Skeletal muscle satellite cell (primary cell): ENCODE measurements around the gene HCN1.
"Not testable (repeated sequence)": the region's sequence is repeated elsewhere in the genome, so short reads cannot be mapped to it uniquely, and the experiment has no call there.

Experiments
- H3K27me3 ChIP-seq: 2 replicates; pipeline ENCODE4 v1.7.0; 2013; ENCODE audit warnings: low read length; ENCODE audit not compliant: control insufficient read depth, insufficient read depth
- H3K36me3 ChIP-seq: 2 replicates; pipeline ENCODE4 v1.7.0; 2013; ENCODE audit warnings: mild to moderate bottlenecking, control low read depth, low read length; ENCODE audit not compliant: insufficient read depth
- H3K4me1 ChIP-seq: 2 replicates; pipeline ENCODE4 v1.7.0; 2013; ENCODE audit warnings: low read length; ENCODE audit not compliant: control insufficient read depth, insufficient read depth
- H3K4me2 ChIP-seq: 2 replicates; pipeline ENCODE4 v1.7.0; 2013; ENCODE audit warnings: mild to moderate bottlenecking, low read length
- H3K4me3 ChIP-seq: 2 replicates; pipeline ENCODE4 v1.7.0; 2013; ENCODE audit warnings: low read length
- H3K9ac ChIP-seq: 2 replicates; pipeline ENCODE4 v1.7.0; 2013; ENCODE audit warnings: mild to moderate bottlenecking, low read depth, low read length, moderate library complexity
- H3K9me3 ChIP-seq: replicated peaks from 2 replicates; pipeline ENCODE4 v1.7.0; 2013; ENCODE audit warnings: mild to moderate bottlenecking, control low read depth, low read length

The HCN1 gene

DNA sequence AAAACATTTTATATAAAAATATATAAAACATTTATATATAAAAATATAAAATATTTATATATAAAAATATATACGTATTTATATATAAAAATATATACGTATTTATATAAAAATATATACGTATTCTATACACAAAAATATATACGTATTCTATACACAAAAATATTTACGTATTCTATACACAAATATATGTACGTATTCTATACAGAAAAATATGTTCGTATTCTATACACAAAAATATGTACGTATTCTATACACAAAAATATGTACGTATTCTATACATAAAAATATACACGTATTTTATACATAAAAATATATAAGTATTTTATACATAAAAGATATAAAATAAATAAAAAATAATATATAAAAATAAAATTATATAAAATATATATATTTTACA lies 323.6 kb downstream of the HCN1 start:
- Histone ChIP-seq H3K9me3 (no peaks in the 10 kb centered on the region), H3K27me3 (no peaks in the 10 kb centered on the region), H3K4me3 (no peak overlapping the region), H3K4me1 (no peaks in the 10 kb centered on the region), H3K9ac (no peak overlapping the region), H3K36me3 (no peaks in the 10 kb centered on the region), H3K4me2 (no peak overlapping the region)

DNA sequence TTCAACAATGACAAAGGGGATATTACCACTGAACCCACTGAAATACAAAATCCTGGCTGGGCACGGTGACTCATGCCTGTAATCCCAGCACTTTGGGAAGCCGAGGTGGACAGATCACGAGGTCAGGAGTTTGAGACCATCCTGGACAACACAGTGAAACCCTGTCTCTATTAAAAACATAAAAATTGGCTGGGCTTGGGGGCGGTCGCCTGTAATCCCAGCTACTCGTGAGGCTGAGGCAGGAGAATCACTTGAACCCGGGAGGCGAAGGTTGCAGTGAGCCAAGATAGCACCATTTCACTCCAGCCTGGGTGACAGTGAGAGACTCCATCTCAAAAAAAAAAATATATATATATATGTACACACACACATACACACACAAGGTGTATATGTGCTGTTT lies 324.8 kb downstream of the HCN1 start:
- H3K4me2 ChIP-seq: not testable (repeated sequence)

DNA sequence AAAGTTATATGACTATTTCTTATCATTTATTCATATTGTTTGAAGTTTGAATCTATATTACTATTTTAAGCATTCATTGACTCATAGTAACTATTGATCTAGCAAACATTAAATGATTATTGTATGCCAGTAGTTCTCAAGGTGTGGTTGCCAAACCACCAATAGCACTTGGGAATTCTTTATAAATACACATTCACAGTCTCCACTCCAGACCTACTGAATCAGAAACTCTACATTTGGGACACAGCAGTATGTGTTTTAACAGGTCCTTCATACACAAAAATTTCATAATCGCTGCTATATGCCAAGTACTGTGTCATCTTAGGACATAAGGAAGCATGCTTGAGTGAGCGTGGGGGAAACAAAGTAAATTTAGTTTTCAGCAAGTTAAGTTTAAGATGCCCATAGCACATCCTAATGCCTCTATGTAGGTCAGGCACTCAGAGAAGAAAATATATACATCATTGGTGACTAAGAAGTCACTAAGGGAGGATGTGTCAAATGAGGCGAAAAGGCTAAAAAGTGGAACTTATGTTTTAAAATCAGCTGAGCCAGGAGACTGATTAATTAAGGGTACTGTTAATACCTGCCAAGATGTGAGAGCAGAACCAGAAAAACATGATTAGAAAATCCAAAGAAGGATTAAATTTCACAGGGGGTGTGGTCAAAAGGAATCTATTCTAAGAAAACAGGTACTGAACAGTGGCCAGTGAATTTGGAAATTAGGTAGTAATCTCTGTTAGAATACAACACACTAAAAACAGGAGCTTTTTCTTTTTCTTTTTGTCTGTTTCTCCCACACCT lies 340.8 kb downstream of the HCN1 start:
- no peak overlapping the region for H3K4me3 ChIP-seq
- H3K4me2 ChIP-seq: no peak overlapping the region
- H3K9me3 ChIP-seq: peaks cover under 1% of the 10 kb centered on the region
- H3K4me1 ChIP-seq: no peaks in the 10 kb centered on the region
- no peak overlapping the region for H3K9ac ChIP-seq
- H3K27me3 ChIP-seq: no peaks in the 10 kb centered on the region
- no peaks in the 10 kb centered on the region for H3K36me3 ChIP-seq

More for the DNA sequence above, 324.8 kb downstream of the HCN1 start:
- not testable (repeated sequence) for H3K4me3 ChIP-seq, H3K9ac ChIP-seq, H3K9me3 ChIP-seq, H3K36me3 ChIP-seq, H3K27me3 ChIP-seq, H3K4me1 ChIP-seq

DNA sequence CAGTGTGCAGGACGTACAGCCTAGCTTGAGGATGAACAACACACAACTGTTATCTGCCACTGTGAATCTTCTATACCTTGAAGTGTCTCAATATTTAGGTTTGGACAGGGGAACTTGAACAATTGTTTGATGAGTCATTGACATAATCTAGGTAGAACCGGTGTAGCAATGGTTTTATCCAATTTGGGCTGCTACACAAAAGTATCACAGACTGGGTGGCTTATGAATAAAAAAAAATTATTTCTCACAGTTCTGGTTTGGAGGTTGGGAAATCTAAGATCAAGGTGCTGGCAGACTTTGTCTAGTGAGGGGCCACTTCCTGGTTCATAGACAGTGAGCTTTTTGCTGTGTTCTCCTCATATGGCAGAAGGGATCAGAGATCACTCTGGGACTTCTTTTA lies 359.7 kb downstream of the HCN1 start:
- H3K4me1 ChIP-seq: no peaks in the 10 kb centered on the region
- H3K9me3 ChIP-seq: peaks cover 3% of the 10 kb centered on the region
- H3K4me2 ChIP-seq: no peak overlapping the region
- H3K4me3 ChIP-seq: no peak overlapping the region
- no peaks in the 10 kb centered on the region for H3K36me3 ChIP-seq
- no peaks in the 10 kb centered on the region for H3K27me3 ChIP-seq
- no peak overlapping the region for H3K9ac ChIP-seq

DNA sequence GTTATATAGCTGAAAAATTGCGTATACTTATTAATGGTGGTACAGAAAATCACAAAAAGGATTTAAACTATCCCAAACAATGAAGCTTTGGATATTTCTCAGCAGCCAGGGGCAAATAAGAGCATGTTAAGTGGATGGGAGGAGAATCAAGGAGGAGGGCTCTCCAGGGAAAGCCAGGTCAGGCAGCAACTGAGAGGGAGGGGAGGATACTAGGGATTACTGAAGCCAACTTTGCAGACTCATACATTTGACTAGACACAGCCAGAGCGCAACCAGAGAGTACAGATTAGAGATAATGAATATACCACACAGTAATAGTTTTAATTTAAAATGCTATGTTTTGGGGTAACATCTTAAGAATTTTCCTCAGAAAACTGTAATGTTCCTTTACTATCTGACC lies 360.2 kb downstream of the HCN1 start:
- Histone ChIP-seq H3K9me3 (peaks cover under 1% of the 10 kb centered on the region), H3K27me3 (no peaks in the 10 kb centered on the region), H3K4me2 (no peak overlapping the region), H3K4me1 (no peaks in the 10 kb centered on the region), H3K36me3 (no peaks in the 10 kb centered on the region), H3K4me3 (no peak overlapping the region), H3K9ac (no peak overlapping the region)

DNA sequence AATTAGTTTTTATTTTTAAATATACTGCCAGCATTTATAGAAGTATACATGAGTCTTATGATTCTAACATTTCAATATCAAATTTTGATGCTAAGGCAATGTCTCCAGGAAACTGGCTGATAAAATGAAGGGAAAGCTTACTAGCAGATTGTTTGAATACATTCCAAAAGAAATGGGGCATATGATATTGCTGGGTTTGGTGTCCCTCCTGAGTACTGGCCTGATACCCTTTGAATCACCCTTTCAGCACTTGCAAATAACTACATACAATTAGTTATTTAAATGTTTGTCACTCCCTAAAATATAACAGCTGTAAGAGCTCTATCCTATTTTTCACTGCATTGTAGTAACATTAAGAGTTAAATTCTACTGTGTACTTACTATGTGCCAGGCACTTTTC lies 360.8 kb downstream of the HCN1 start:
- H3K27me3 ChIP-seq: no peaks in the 10 kb centered on the region
- no peaks in the 10 kb centered on the region for H3K9me3 ChIP-seq
- H3K9ac ChIP-seq: no peak overlapping the region
- H3K4me3 ChIP-seq: no peak overlapping the region
- no peaks in the 10 kb centered on the region for H3K36me3 ChIP-seq
- no peaks in the 10 kb centered on the region for H3K4me1 ChIP-seq
- no peak overlapping the region for H3K4me2 ChIP-seq

DNA sequence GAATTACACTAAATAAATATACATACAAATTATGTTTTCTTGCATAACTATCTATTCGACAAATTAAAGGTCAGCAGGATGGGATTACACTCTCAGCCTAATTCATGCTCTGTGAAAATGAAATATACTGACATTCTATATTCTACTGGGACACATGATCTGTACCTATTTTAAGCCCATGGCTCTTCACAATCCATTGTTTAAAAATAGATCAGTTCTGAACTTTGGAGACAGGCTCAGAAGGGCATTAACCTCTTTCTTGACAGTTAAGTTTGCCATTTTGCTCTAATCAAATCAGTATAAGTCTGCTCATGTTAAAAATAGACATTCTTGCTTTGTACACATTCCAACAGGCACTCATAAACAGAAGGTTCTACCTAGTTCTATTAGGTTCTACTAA lies 361.2 kb downstream of the HCN1 start:
- Histone ChIP-seq H3K9me3 (no peaks in the 10 kb centered on the region), H3K36me3 (no peaks in the 10 kb centered on the region), H3K4me3 (no peak overlapping the region), H3K4me1 (no peaks in the 10 kb centered on the region), H3K27me3 (no peaks in the 10 kb centered on the region), H3K4me2 (no peak overlapping the region), H3K9ac (no peak overlapping the region)

DNA sequence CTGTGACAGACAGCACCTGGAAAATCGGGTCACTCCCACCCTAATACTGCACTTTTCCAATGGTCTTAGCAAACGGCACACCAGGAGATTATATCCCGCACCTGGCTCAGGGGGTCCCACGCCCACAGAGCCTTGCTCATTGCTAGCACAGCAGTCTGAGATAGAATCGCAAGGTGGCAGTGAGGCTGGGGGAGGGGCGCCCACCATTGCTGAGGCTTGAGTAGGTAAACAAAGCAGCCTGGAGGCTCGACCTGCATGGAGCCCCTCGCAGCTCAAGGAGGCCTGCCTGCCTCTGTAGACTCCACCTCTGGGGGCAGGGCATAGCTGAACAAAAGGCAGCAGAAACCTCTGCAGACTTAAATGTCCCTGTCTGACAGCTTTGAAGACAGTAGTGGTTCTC lies 383.6 kb downstream of the HCN1 start:
- not testable (repeated sequence) for H3K4me2 ChIP-seq, H3K9me3 ChIP-seq, H3K4me1 ChIP-seq, H3K36me3 ChIP-seq, H3K4me3 ChIP-seq, H3K27me3 ChIP-seq, H3K9ac ChIP-seq

DNA sequence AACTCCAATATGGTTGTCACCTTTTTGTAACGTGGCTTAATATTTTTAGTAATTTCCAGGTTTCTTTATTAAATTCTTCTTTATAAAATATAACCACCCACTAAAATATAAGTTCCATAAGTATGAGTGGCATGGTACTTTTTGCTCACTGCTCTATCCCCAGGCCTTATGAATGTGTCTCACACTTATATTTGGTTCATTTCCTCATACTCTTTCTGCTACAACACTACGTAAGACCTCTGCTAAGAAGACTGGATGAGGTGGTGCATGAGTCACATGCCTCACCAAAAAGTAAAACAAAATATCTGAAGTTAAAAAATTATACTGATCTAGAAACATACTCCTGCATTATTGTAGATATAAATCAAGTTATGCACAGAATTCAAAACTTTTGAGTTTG lies 400.9 kb downstream of the HCN1 start:
- Histone ChIP-seq H3K4me1 (no peaks in the 10 kb centered on the region), H3K36me3 (no peaks in the 10 kb centered on the region), H3K9ac (no peak overlapping the region), H3K4me3 (no peak overlapping the region), H3K4me2 (no peak overlapping the region), H3K27me3 (no peaks in the 10 kb centered on the region), H3K9me3 (no peaks in the 10 kb centered on the region)

DNA sequence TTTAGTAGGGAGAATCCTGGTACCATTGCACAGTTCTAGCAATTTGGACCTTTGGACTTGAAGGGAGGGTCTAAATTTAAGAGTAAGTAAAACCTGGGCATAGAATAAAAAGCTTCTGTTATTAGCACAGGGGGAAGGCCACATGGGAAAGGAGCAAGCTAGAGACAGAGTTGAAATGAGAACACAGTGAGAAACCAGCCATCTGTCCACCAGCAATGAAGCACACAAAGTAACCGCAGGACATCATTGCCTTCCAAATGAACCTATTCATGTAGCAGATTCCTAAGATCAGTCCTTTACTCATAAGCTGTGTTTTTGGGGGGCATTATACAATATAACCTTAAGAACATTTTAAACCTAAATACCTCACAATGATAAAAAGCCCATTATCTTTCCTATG lies 407.4 kb downstream of the HCN1 start:
- Histone ChIP-seq H3K9ac (no peak overlapping the region), H3K4me3 (no peak overlapping the region), H3K27me3 (no peaks in the 10 kb centered on the region), H3K4me2 (no peak overlapping the region), H3K4me1 (no peaks in the 10 kb centered on the region), H3K36me3 (no peaks in the 10 kb centered on the region), H3K9me3 (no peaks in the 10 kb centered on the region)

DNA sequence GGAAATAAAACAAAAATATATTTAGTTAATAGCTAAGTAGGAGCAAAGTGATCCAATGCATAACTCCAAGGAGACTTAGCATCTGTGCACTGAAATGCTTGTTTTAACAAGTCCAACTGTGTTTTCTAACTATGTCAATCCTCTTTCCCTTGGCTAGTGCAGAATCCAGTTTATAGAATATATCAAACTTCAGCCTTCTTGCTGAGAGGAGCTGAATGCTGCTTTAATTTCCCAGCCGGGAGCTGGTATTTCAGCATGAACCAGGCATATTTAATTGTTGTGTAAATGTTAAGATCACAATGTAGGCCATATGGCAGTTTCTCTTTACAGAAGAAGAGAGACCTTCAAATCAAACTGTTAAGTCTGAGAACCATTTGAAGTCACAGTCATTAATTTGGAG lies 411.7 kb downstream of the HCN1 start:
- Histone ChIP-seq H3K4me3 (no peak overlapping the region), H3K36me3 (no peaks in the 10 kb centered on the region), H3K27me3 (no peaks in the 10 kb centered on the region), H3K9me3 (no peaks in the 10 kb centered on the region), H3K9ac (no peak overlapping the region), H3K4me2 (no peak overlapping the region), H3K4me1 (no peaks in the 10 kb centered on the region)

DNA sequence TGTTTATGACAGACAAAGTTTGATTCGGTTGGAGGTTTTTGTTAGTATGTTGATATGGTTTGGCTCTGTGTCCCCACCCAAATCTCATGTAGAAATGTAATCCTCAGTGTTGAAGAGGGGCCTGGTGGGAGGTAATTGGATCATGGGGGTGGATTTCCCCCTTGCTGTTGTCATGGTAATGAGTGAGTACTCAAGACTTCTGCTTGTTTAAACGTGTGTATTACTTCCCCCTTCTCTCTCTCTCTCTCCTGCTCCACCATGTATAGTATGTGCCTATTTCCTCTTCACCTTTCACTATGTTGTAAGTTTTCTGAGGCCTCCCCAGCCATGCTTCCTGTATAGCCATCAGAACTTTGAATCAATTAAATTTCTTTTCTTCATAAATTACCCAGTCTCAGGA lies 415.1 kb downstream of the HCN1 start:
- H3K27me3 ChIP-seq: no peaks in the 10 kb centered on the region
- no peaks in the 10 kb centered on the region for H3K36me3 ChIP-seq
- H3K4me3 ChIP-seq: no peak overlapping the region
- no peak overlapping the region for H3K4me2 ChIP-seq
- no peaks in the 10 kb centered on the region for H3K4me1 ChIP-seq
- H3K9ac ChIP-seq: no peak overlapping the region
- H3K9me3 ChIP-seq: peaks cover 4% of the 10 kb centered on the region
